ENCODE results near the gene MAGEA6. TPM values are rescaled to one million over a fixed set of nuclear protein-coding genes. Genes with fewer than 3 reads are reported as not detected.
"Not testable (repeated sequence)": the region's sequence is repeated elsewhere in the genome, so short reads cannot be mapped to it uniquely, and the experiment has no call there.

Gene MAGEA6
- total RNA-seq, 1 donor from 2014 or later, result not detected

DNA sequence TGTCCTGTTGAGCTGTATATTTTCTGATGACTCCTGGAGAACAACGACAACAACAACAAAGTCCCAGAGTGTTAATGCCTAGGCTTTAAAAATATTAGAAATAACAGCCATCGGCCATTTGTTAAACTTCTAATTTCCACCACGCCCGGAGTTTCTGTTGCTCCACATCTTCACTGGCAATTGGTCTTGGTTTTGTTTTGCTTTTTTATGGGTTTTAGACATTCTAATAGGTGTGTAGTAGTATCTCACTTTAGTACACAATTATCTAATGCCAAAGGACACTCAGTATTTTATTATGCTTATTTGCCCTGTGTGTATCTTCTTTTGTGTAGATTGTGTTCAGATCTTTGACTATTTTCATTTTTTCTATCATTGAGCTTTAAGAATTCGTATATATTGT is 30.9 kb downstream of the MAGEA6 start:
- no peak for DNase-seq (ENCODE audit: extremely low spot score, unreplicated experiment)
- no peak overlapping the region for H3K4me3 Mint-ChIP-seq
- no peaks in the 10 kb centered on the region for H3K9me3 Mint-ChIP-seq
- no peaks in the 10 kb centered on the region for H3K4me1 Mint-ChIP-seq (ENCODE audit: unreplicated experiment)
- H3K27me3 Mint-ChIP-seq, result no peaks in the 10 kb centered on the region
- TF ChIP-seq, protein P1, sequence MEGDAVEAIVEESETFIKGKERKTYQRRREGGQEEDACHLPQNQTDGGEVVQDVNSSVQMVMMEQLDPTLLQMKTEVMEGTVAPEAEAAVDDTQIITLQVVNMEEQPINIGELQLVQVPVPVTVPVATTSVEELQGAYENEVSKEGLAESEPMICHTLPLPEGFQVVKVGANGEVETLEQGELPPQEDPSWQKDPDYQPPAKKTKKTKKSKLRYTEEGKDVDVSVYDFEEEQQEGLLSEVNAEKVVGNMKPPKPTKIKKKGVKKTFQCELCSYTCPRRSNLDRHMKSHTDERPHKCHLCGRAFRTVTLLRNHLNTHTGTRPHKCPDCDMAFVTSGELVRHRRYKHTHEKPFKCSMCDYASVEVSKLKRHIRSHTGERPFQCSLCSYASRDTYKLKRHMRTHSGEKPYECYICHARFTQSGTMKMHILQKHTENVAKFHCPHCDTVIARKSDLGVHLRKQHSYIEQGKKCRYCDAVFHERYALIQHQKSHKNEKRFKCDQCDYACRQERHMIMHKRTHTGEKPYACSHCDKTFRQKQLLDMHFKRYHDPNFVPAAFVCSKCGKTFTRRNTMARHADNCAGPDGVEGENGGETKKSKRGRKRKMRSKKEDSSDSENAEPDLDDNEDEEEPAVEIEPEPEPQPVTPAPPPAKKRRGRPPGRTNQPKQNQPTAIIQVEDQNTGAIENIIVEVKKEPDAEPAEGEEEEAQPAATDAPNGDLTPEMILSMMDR (conservative IDR thresholded peaks at IDR 0.05), result no peak
- no peak overlapping the region for H3K27ac Mint-ChIP-seq
- H3K36me3 Mint-ChIP-seq, result no peaks in the 10 kb centered on the region

DNA sequence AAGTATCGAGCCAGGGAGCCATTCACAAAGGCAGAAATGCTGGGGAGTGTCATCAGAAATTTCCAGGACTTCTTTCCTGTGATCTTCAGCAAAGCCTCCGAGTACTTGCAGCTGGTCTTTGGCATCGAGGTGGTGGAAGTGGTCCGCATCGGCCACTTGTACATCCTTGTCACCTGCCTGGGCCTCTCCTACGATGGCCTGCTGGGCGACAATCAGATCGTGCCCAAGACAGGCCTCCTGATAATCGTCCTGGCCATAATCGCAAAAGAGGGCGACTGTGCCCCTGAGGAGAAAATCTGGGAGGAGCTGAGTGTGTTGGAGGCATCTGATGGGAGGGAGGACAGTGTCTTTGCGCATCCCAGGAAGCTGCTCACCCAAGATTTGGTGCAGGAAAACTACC is 33.0 kb downstream of the MAGEA6 start:
- H3K4me1 Mint-ChIP-seq (ENCODE audit: unreplicated experiment); H3K36me3 Mint-ChIP-seq; DNase-seq (ENCODE audit: extremely low spot score, unreplicated experiment); H3K4me3 Mint-ChIP-seq; H3K27ac Mint-ChIP-seq; H3K9me3 Mint-ChIP-seq; H3K27me3 Mint-ChIP-seq: not testable (repeated sequence)

DNA sequence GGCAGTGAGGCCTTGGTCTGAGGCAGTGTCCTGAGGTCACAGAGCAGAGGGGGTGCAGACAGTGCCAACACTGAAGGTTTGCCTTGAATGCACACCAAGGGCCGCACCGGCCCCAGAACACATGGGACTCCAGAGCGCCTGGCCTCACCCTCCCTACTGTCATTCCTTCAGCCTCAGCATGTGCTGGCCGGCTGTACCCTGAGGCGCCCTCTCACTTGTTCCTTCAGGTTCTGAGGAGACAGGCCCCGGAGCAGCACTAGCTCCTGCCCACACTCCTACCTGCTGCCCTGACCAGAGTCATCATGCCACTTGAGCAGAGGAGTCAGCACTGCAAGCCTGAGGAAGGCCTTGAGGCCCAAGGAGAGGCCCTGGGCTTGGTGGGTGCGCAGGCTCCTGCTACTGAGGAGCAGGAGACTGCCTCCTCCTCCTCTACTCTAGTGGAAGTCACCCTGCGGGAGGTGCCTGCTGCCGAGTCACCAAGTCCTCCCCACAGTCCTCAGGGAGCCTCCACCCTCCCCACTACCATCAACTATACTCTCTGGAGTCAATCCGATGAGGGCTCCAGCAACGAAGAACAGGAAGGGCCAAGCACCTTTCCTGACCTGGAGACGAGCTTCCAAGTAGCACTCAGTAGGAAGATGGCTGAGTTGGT is 33.5 kb downstream of the MAGEA6 start:
- H3K36me3 Mint-ChIP-seq, result no peaks in the 10 kb centered on the region
- DNase-seq (ENCODE audit: extremely low spot score, unreplicated experiment), result no peak
- H3K4me3 Mint-ChIP-seq, result no peak overlapping the region

DNA sequence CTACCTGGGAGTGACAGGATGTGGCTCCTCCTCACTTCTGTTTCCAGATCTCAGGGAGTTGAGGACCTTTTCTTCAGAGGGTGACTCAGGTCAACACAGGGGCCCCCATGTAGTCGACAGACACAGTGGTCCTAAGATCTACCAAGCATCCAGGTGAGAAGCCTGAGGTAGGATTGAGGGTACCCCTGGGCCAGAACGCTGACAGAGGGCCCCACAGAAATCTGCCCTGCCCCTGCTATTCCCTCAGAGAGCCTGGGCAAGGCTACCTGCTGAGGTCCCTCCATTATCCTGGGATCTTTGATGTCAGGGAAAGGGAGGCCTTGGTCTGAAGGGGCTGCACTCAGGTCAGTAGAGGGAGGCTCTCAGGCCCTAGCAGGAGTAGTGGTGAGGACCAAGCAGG is 34.4 kb downstream of the MAGEA6 start:
- Mint-ChIP-seq H3K27ac (no peak overlapping the region), H3K4me3 (no peak overlapping the region), H3K27me3 (peaks cover 3% of the 10 kb centered on the region), H3K9me3 (no peaks in the 10 kb centered on the region), H3K36me3 (no peaks in the 10 kb centered on the region), H3K4me1 (ENCODE audit: unreplicated experiment) (no peaks in the 10 kb centered on the region)
- TF ChIP-seq, protein P1 (conservative IDR thresholded peaks at IDR 0.05), result no peak
- DNase-seq (ENCODE audit: extremely low spot score, unreplicated experiment), result no peak

More for the DNA sequence above, 33.5 kb downstream of the MAGEA6 start:
- H3K27me3 Mint-ChIP-seq, result peaks cover 3% of the 10 kb centered on the region
- TF ChIP-seq, protein P1 (conservative IDR thresholded peaks at IDR 0.05), result no peak
- H3K4me1 Mint-ChIP-seq (ENCODE audit: unreplicated experiment), result no peaks in the 10 kb centered on the region
- H3K27ac Mint-ChIP-seq, result no peak overlapping the region
- no peaks in the 10 kb centered on the region for H3K9me3 Mint-ChIP-seq

DNA sequence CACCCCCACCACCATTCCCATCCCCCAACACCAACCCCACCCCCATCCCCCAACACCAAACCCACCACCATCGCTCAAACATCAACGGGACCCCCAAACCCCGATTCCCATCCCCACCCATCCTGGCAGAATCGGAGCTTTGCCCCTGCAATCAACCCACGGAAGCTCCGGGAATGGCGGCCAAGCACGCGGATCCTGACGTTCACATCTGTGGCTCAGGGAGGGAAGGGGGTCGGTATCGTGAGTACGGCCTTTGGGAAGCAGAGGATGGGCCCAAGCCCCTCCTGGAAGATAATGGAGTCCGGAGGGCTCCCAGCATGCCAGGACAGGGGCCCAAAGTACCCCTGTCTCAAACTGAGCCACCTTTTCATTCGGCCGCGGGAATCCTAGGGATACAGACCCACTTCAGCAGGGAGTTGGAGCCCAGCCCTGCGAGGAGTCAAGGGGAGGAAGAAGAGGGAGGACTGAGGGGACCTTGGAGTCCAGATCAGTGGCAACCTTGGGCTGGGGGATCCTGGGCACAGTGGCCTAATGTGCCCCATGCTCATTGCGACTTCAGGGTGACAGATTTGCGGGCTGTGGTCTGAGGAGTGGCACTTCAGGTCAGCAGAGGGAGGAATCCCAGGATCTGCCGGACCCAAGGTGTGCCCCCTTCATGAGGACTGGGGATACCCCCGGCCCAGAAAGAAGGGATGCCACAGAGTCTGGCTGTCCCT is 35.2 kb downstream of the MAGEA6 start:
- H3K4me1 Mint-ChIP-seq (ENCODE audit: unreplicated experiment); H3K27ac Mint-ChIP-seq; H3K9me3 Mint-ChIP-seq; DNase-seq (ENCODE audit: extremely low spot score, unreplicated experiment); H3K4me3 Mint-ChIP-seq; H3K27me3 Mint-ChIP-seq; H3K36me3 Mint-ChIP-seq: not testable (repeated sequence)

DNA sequence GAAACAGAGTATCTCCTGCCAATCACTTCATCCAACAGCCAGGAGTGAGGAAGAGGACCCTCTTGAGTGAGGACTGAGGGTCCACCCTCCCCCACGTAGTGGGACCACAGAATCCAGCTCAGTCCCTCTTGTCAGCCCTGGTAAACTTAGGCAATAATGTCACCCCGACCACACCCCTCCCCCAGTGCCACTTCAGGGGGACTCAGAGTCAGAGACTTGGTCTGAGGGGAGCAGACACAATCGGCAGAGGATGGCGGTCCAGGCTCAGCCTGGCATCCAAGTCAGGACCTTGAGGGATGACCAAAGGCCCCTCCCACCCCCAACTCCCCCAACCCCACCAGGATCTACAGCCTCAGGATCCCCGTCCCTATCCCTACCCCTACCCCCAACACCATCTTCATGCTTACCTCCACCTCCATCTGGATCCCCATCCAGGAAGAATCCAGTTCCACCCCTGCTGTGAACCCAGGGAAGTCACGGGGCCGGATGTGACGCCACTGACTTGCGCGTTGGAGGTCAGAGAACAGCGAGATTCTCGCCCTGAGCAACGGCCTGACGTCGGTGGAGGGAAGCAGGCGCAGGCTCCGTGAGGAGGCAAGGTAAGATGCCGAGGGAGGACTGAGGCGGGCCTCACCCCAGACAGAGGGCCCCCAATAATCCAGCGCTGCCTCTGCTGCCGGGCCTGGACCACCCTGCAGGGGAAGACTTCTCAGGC is 36.1 kb downstream of the MAGEA6 start, which contains the start of the genes CSAG1 and MAGEA12:
Gene CSAG1, minus strand, starts transcription at position 461 of the 715 bp plus-strand sequence. CDS start 1,261 bp downstream, outside the sequence.
Gene MAGEA12, plus strand, starts transcription at position 497 of the 715 bp plus-strand sequence. CDS start 2,405 bp downstream, outside the sequence.
- no peak for DNase-seq (ENCODE audit: extremely low spot score, unreplicated experiment)
- TF ChIP-seq, protein P1 (conservative IDR thresholded peaks at IDR 0.05), result no peak
- H3K27ac Mint-ChIP-seq, result no peak within 1 kb of the TSS

More for the DNA sequence above, 36.1 kb downstream of the MAGEA6 start, which contains the start of the genes CSAG1 and MAGEA12:
- Mint-ChIP-seq H3K4me3 (no peak within 1 kb of the TSS), H3K36me3 (no peaks in the 10 kb centered on the region), H3K9me3 (no peaks in the 10 kb centered on the region), H3K27me3 (peaks cover 3% of the 10 kb centered on the region), H3K4me1 (ENCODE audit: unreplicated experiment) (no peaks in the 10 kb centered on the region)
